ENCODE data around the gene PACSIN2.
"Not testable (repeated sequence)": the region's sequence is repeated elsewhere in the genome, so short reads cannot be mapped to it uniquely, and the experiment has no call there.

The PACSIN2 gene

GRCh38 chr22:42958937-42959336, 56.0 kb downstream of the PACSIN2 start:
- TF ChIP-seq MYC (IDR thresholded peaks at IDR 0.05; ENCODE audit: low read depth, low read length) (no peak), CTCF (IDR thresholded peaks at IDR 0.05; ENCODE audit: low read depth, low read length) (no peak), POLR2A (IDR thresholded peaks at IDR 0.05; ENCODE audit: extremely low read depth, insufficient read length) (no peak), MAX (IDR thresholded peaks at IDR 0.05; ENCODE audit: low read depth, low read length) (no peak)
- H3K4me3 ChIP-seq (ENCODE audit: low read depth, low read length): no peak overlapping the region
- no peak for DNase-seq (ENCODE audit: low read depth)

- no peak for DNase-seq (ENCODE audit: low read depth)
- TF ChIP-seq MAX (IDR thresholded peaks at IDR 0.05; ENCODE audit: low read depth, low read length) (no peak), MYC (IDR thresholded peaks at IDR 0.05; ENCODE audit: low read depth, low read length) (no peak), POLR2A (IDR thresholded peaks at IDR 0.05; ENCODE audit: extremely low read depth, insufficient read length) (no peak), CTCF (IDR thresholded peaks at IDR 0.05; ENCODE audit: low read depth, low read length) (no peak)
- H3K4me3 ChIP-seq (ENCODE audit: low read depth, low read length): no peak overlapping the region
Observed at GRCh38 chr22:42957958-42958357, 57.0 kb downstream of the PACSIN2 start.

DNA sequence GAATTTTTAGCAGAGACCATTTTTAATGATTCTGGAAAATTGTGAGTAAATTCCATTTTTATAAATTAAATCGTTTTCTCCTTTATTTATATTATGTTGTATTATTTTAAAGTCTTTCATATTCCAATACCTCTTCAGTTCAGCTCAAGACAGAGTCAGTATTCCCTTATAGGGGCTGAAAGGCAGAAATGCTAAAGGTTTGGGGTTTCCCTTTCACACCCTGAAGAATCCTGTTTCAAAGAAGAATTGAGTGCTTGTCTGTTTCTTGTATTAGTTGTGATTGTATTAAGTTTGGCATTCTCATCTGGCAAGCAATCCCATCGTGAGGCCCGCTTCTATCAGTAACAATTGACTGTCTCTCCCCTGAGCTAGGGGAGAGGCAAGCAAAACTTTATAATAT, 57.4 kb downstream of the PACSIN2 start:
- DNase-seq (ENCODE audit: low read depth): no peak

DNA sequence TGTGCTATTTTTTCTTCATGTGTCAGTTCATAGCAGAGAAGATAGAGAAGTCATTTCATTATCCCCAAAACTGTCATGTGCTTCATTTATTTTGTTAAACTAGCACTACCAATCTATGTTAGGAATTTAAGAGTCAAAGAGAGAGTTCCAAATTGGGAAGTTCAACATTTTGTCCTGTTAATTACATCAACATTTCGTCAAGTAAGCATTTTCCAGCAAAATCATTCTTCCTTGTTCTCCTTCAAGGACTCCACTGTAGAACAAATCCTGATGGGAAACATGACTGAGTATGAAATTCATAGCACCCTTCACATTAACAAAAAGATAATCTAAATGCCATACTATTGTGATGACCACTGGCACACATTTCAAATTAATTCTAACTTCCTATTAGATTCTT, 59.1 kb downstream of the PACSIN2 start:
- H3K4me3 ChIP-seq (ENCODE audit: low read depth, low read length): no peak overlapping the region
- DNase-seq (ENCODE audit: low read depth): no peak
- no peak for TF ChIP-seq CTCF (IDR thresholded peaks at IDR 0.05; ENCODE audit: low read depth, low read length)
- TF ChIP-seq POLR2A (IDR thresholded peaks at IDR 0.05; ENCODE audit: extremely low read depth, insufficient read length): no peak
- TF ChIP-seq MYC (IDR thresholded peaks at IDR 0.05; ENCODE audit: low read depth, low read length): no peak
- TF ChIP-seq MAX (IDR thresholded peaks at IDR 0.05; ENCODE audit: low read depth, low read length): no peak

More for the DNA sequence above, 57.4 kb downstream of the PACSIN2 start:
- H3K4me3 ChIP-seq (ENCODE audit: low read depth, low read length): no peak overlapping the region
- TF ChIP-seq POLR2A (IDR thresholded peaks at IDR 0.05; ENCODE audit: extremely low read depth, insufficient read length): no peak
- no peak for TF ChIP-seq MAX (IDR thresholded peaks at IDR 0.05; ENCODE audit: low read depth, low read length)
- no peak for TF ChIP-seq MYC (IDR thresholded peaks at IDR 0.05; ENCODE audit: low read depth, low read length)
- TF ChIP-seq CTCF (IDR thresholded peaks at IDR 0.05; ENCODE audit: low read depth, low read length): no peak

DNA sequence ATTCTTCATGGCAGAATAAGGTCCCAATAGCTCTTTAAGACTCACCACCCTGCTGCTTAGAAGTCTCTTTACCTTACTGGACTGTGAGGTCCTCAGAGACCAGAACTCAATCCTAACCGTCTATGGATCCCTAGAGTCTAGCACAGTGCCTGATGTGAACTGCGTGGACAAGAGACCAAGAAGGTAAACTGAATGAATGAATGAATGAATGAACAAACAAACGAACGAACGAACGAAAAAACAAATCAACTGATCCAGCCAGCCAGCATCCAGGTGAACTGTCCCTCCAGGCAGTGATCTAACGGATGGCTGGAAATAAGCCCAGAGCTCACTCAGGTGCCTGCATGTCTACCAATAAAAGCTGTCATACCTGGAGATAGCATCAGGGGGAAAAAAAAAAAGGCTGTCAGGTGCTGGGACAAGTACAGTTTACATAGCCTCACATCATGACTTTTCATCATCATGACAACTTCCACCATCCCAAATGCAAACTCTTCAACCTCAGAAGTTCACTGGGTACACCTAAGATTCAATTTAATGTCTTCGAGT, 59.8 kb downstream of the PACSIN2 start:
- no peak for DNase-seq (ENCODE audit: low read depth)
- H3K4me3 ChIP-seq (ENCODE audit: low read depth, low read length): no peak overlapping the region
- TF ChIP-seq CTCF (IDR thresholded peaks at IDR 0.05; ENCODE audit: low read depth, low read length) (no peak), MYC (IDR thresholded peaks at IDR 0.05; ENCODE audit: low read depth, low read length) (no peak), MAX (IDR thresholded peaks at IDR 0.05; ENCODE audit: low read depth, low read length) (no peak), POLR2A (IDR thresholded peaks at IDR 0.05; ENCODE audit: extremely low read depth, insufficient read length) (no peak)

GRCh38 chr22:42953751-42954150, 61.2 kb downstream of the PACSIN2 start:
- DNase-seq (ENCODE audit: low read depth); H3K4me3 ChIP-seq (ENCODE audit: low read depth, low read length): not testable (repeated sequence)
